Measurements from ENCODE around the gene NT5DC3.
A peak's percentile ranks its signal among the peaks of the same experiment; 100 is the strongest.
"Not testable (repeated sequence)": the region's sequence is repeated elsewhere in the genome, so short reads cannot be mapped to it uniquely, and the experiment has no call there.

Gene NT5DC3

GRCh38 chr12:103855896-103856657, 15.0 kb upstream of the NT5DC3 start:
- DNase-seq (ENCODE audit: low read depth in 3 of 3): no peak

GRCh38 chr12:103855036-103855712, 14.1 kb upstream of the NT5DC3 start:
- no peak for DNase-seq (ENCODE audit: low read depth in 3 of 3)

- no peak for DNase-seq (ENCODE audit: low read depth in 3 of 3)
Measured at GRCh38 chr12:103854372-103854973, 13.4 kb upstream of the NT5DC3 start.

- no peak for DNase-seq (ENCODE audit: low read depth in 3 of 3)
Measured at GRCh38 chr12:103852498-103852997, 11.5 kb upstream of the NT5DC3 start.

- DNase-seq (ENCODE audit: low read depth in 3 of 3): no peak
Measured at GRCh38 chr12:103851127-103851526, 10.1 kb upstream of the NT5DC3 start.

- no peak for DNase-seq (ENCODE audit: low read depth in 3 of 3)
Measured at GRCh38 chr12:103850429-103850828, 9.4 kb upstream of the NT5DC3 start.

GRCh38 chr12:103848917-103849491, 8.0 kb upstream of the NT5DC3 start:
- no peak for DNase-seq (ENCODE audit: low read depth in 3 of 3)

GRCh38 chr12:103848143-103848542, 7.1 kb upstream of the NT5DC3 start:
- DNase-seq (ENCODE audit: low read depth in 3 of 3): no peak

GRCh38 chr12:103846415-103846814, 5.4 kb upstream of the NT5DC3 start:
- no peak for DNase-seq (ENCODE audit: low read depth in 3 of 3)

- DNase-seq (ENCODE audit: low read depth in 3 of 3): no peak
Measured at GRCh38 chr12:103844305-103844704, 3.3 kb upstream of the NT5DC3 start.

- DNase-seq (ENCODE audit: low read depth in 3 of 3): peak in 1 of 3 donors; percentile 34
Measured at GRCh38 chr12:103841690-103842584, 903 bp upstream of the NT5DC3 start.

- DNase-seq (ENCODE audit: low read depth in 3 of 3): peak in 2 of 3 donors; percentile 13 to 38
Measured at GRCh38 chr12:103840462-103840875, 565 bp downstream of the NT5DC3 start.

- no peak for DNase-seq (ENCODE audit: low read depth in 3 of 3)
Measured at GRCh38 chr12:103839609-103840461, 1.2 kb downstream of the NT5DC3 start.

GRCh38 chr12:103839103-103839502, 1.9 kb downstream of the NT5DC3 start:
- no peak for DNase-seq (ENCODE audit: low read depth in 3 of 3)

GRCh38 chr12:103838254-103838914, 2.6 kb downstream of the NT5DC3 start:
- no peak for DNase-seq (ENCODE audit: low read depth in 3 of 3)

- DNase-seq (ENCODE audit: low read depth in 3 of 3): no peak
Measured at GRCh38 chr12:103836345-103836744, 4.7 kb downstream of the NT5DC3 start.

- DNase-seq (ENCODE audit: low read depth in 3 of 3): not testable (repeated sequence)
Measured at GRCh38 chr12:103835747-103836335, 5.2 kb downstream of the NT5DC3 start.

GRCh38 chr12:103834942-103835341, 6.1 kb downstream of the NT5DC3 start:
- no peak for DNase-seq (ENCODE audit: low read depth in 3 of 3)

GRCh38 chr12:103833891-103834290, 7.1 kb downstream of the NT5DC3 start:
- no peak for DNase-seq (ENCODE audit: low read depth in 3 of 3)
